Colonic mucosa (tissue), 4 donors: ENCODE measurements around the gene EEF1A2. TPM values are rescaled to one million over a fixed set of nuclear protein-coding genes. Genes with fewer than 3 reads are reported as not detected.

ENCODE experiments used
- DNase-seq: peaks from one replicate; pipeline ENCODE4 v3.0.0-alpha.2; 2020
- H3K27ac ChIP-seq: fragments of 200-600 bp; one replicate; pipeline ENCODE4 v1.8.0; 2021
- H3K27me3 ChIP-seq: fragments of 200-600 bp; one replicate; pipeline ENCODE4 v1.8.0; 2021
- H3K36me3 ChIP-seq: fragments of 200-600 bp; one replicate; pipeline ENCODE4 v1.8.0; 2021
- H3K4me1 ChIP-seq: fragments of 200-600 bp; one replicate; pipeline ENCODE4 v1.8.0; 2021; ENCODE audit warnings: mild to moderate bottlenecking
- H3K4me3 ChIP-seq: fragments of 200-600 bp; one replicate; pipeline ENCODE4 v1.8.0; 2021
- H3K9ac ChIP-seq, 2 donors: one replicate each; pipeline ENCODE4 v1.7.0; 2013; ENCODE audit warnings: control low read depth in 2 of 2, low read depth in 2 of 2, low read length in 2 of 2
- H3K9me3 ChIP-seq: fragments of 200-600 bp; one replicate; pipeline ENCODE4 v1.8.0; 2021
- CTCF ChIP-seq: fragments of 200-600 bp; IDR thresholded peaks from one replicate; pipeline ENCODE4 v1.8.0; 2022; ENCODE audit warnings: antibody characterized with exemption, mild to moderate bottlenecking
- intact Hi-C: fragments of 100-400 bp; cut with DNase I; formaldehyde crosslinking; loops from one replicate; pipeline ENCODE4 v1.14.1; 2022
- total RNA-seq, 2 donors: library from RNA; stranded (reverse); fragmentation: NEBNext Ultra II Directional in 1 of 2; extraction: Animal tissue kit (Norgen Biotek cat#: 25700) in 1 of 2; gene quantifications; one replicate each; pipeline ENCODE4 v1.2.1, GENCODE V29; 2021
- donor health status: healthy.
- donor health status: DM: no; HTN: no; CAD: no.
- donor health status: DM: no; HTN: no; CAD: no.

EEF1A2 gene
- total RNA-seq, 2 donors from 2014 or later: 1.5 to 3.2 TPM

- DNase-seq: no peak
- H3K4me3 ChIP-seq: no peak overlapping the region
- H3K36me3 ChIP-seq: no peaks in the 10 kb centered on the region
- H3K9me3 ChIP-seq: no peaks in the 10 kb centered on the region
- H3K27me3 ChIP-seq: peaks cover 49% of the 10 kb centered on the region
- TF ChIP-seq CTCF: no peak
- no peak overlapping the region for H3K9ac ChIP-seq
- H3K4me1 ChIP-seq: peaks cover 3% of the 10 kb centered on the region
- H3K27ac ChIP-seq: no peak overlapping the region
- intact Hi-C loops: no loop called here
These were observed 1.4 kb upstream of the EEF1A2 start for GRCh38 chr20:63500151-63500901.

GRCh38 chr20:63499338-63499969 lies 571 bp upstream of the EEF1A2 start:
- intact Hi-C loops: no loop called here
- no peaks in the 10 kb centered on the region for H3K36me3 ChIP-seq
- TF ChIP-seq CTCF: no peak
- no peak for DNase-seq
- no peak overlapping the region for H3K9ac ChIP-seq
- no peak overlapping the region for H3K4me3 ChIP-seq
- H3K27ac ChIP-seq: no peak overlapping the region
- H3K27me3 ChIP-seq: peaks cover 49% of the 10 kb centered on the region
- no peaks in the 10 kb centered on the region for H3K9me3 ChIP-seq
- peaks cover 3% of the 10 kb centered on the region for H3K4me1 ChIP-seq

- no peak for DNase-seq
- H3K9ac ChIP-seq: no peak overlapping the region
- no peak overlapping the region for H3K27ac ChIP-seq
- H3K27me3 ChIP-seq: peaks cover 49% of the 10 kb centered on the region
- TF ChIP-seq CTCF: no peak
- H3K4me1 ChIP-seq: peaks cover 3% of the 10 kb centered on the region
- H3K4me3 ChIP-seq: no peak overlapping the region
- H3K9me3 ChIP-seq: no peaks in the 10 kb centered on the region
- intact Hi-C loops: no loop called here
- H3K36me3 ChIP-seq: no peaks in the 10 kb centered on the region
These were observed 642 bp downstream of the EEF1A2 start for GRCh38 chr20:63497946-63498935.

GRCh38 chr20:63497138-63497945 lies 1.5 kb downstream of the EEF1A2 start:
- no peak for DNase-seq
- no peak for TF ChIP-seq CTCF
- H3K36me3 ChIP-seq: no peaks in the 10 kb centered on the region
- no peak overlapping the region for H3K27ac ChIP-seq
- H3K4me1 ChIP-seq: peaks cover 3% of the 10 kb centered on the region
- no peak overlapping the region for H3K4me3 ChIP-seq
- intact Hi-C loops: no loop called here
- no peaks in the 10 kb centered on the region for H3K9me3 ChIP-seq
- no peak overlapping the region for H3K9ac ChIP-seq
- H3K27me3 ChIP-seq: peaks cover 43% of the 10 kb centered on the region
